NCI-H69 (cell line): Measurements from ENCODE around the gene TEX11.
"Not testable (repeated sequence)": the region's sequence is repeated elsewhere in the genome, so short reads cannot be mapped to it uniquely, and the experiment has no call there.

Experiments used
- DNase-seq: peaks from one replicate; lab custom pipeline; 2025; lab: John Stamatoyannopoulos, UW

The TEX11 gene

DNA sequence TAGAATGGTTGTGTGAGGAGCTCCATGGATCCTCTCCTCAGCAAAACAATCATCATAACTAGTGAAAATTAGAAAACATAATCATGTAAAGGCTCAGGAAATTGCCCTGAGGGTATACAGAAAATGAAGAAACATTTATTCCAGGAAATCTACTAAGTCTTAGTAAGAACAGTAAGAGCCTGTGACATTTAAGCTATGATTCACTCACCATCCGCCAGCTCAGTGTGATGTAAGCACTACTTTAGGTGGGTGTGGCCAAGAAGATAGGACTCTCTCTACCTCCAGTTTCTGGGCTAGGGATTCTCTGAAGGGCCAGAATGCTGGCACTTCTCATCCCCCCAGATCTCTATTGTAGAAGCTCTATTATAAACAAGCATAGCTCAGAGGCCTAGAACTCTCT is 316.4 kb downstream of the TEX11 start:
- no peak for DNase-seq

DNA sequence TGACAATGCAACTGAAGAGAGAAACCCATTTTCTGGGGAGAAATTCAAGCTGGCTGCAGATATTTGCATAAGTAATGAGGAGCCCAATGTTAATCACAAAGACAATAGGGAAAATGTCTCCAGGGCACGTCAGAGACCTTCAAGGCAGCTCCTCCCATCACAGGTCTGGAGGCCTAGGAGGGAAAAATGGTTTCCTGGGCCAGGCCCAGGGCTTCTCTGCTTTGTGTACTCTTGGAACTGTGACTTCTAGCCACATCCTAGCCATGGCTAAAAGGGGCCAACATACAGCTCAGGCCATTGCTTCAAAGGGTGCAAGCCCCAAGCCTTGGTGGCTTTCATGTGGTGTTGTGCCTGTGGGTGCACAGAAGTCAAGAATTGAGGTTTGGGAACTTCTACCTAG is 321.4 kb downstream of the TEX11 start:
- DNase-seq, result not testable (repeated sequence)

DNA sequence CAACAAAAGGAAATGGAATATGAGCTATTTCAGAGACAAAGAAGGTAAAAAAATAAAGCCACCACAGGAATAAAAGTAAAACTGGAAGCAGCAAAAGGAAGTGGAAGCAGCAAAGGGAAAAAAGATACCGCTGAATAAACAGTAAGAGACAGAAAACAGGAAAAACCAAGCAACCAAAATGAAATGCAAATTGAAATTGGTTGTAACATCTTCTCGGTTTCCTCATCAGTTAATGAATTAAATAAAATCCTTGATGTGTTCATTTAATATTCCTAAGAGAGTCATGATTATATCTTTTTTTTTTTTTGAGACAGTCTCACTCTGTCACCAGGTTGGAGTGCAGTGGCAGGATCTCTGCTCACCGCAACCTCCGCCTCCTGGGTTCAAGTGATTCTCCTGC is 331.1 kb downstream of the TEX11 start:
- no peak for DNase-seq

DNA sequence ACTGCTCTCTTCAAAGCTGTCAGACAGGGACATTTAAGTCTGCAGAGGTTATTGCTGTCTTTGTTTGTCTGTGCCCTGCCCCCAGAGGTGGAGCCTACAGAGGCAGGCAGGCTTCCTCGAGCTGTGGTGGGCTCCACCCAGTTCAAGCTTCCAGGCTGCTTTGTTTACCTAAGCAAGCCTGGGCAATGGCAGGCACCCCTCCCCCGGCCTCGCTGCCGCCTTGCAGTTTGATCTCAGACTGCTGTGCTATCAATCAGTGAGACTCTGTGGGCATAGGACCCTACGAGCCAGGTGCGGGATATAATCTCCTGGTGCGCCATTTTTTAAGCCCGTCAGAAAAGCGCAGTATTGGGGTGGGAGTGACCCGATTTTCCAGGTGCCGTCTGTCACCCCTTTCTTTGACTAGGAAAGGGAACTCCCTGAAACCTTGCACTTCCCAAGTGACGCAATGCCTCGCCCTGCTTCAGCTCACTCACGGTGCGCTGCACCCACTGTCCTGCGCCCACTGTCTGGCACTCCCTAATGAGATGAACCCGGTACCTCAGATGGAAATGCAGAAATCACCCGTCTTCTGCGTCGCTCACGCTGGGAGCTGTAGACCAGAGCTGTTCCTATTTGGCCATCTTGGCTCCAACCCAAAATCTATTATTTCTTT is 338.5 kb downstream of the TEX11 start:
- peak; percentile 9 for DNase-seq

DNA sequence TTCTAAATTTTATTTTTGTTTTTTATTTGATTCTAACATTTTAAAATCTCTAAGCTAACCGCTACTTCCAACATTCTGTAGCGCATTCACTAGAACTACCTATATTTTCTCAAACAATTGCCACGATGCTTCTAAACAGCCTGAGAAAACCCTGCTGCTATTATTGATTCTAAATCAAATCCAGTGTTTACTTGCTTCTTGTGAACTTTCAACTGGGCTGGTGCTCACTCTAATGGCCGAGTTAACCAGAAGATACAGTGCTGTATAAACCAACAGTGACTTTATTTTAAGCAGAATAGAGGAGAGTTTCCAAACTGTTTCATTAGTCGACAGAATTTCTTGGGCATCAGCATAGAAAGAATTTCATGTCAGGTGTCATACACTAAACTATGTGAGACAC is 353.6 kb downstream of the TEX11 start:
- no peak for DNase-seq

DNA sequence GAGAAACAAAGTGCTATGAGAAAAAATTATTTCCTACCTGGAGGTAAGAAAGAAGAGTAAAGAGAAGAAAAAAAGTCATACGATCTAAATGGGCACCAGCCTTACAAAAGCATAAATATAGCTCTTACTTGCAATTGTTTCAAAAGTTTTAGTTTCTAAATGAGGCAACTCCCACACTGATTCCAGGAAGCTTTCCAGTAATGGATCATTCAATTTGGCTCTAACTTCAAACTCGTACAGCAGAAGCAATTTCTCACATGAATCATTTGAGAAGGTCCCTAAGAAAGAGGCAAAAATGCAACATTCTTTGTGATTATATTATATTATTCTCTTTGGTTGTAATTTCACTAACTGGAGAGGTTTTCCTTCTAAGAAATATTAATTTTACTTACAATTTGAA is 354.0 kb downstream of the TEX11 start:
- DNase-seq, result no peak

DNA sequence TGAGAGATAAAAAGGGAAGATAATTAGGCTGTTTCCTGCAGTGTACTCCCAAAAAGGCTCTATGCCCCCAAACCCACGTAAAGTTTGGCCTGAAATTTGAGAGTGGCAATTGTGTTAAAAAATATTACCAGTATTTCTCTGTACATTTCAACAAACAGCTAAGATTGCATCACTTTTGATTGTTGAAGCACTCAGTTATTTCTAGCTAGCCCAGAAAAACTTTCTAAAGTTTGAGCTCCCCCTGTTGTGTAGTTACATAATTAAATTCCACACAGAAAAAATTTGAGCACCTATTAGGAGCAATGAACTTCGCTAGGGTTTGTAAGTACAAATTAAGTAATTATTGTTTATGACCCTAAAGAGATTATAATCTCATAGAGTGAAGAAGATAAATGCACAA is 354.4 kb downstream of the TEX11 start:
- peak; percentile 4 for DNase-seq

DNA sequence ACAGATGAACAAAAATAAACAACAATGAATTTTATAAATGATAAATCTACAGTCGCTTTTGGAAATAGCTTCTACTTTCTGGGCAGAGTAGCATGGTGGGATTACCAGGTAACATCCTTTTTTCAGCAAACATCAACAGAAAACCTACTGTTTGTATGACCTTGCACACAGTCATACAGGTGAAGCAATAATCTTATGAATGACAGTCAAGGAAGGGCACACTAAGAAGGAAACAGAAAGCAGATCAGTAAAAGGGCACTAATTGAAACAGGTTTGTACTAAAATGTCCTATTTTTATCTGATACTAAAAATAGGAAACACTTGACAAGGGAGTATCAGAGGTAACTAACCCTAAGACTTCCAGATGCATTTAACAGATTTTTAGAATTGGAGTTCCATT is 355.0 kb downstream of the TEX11 start:
- DNase-seq, result no peak

DNA sequence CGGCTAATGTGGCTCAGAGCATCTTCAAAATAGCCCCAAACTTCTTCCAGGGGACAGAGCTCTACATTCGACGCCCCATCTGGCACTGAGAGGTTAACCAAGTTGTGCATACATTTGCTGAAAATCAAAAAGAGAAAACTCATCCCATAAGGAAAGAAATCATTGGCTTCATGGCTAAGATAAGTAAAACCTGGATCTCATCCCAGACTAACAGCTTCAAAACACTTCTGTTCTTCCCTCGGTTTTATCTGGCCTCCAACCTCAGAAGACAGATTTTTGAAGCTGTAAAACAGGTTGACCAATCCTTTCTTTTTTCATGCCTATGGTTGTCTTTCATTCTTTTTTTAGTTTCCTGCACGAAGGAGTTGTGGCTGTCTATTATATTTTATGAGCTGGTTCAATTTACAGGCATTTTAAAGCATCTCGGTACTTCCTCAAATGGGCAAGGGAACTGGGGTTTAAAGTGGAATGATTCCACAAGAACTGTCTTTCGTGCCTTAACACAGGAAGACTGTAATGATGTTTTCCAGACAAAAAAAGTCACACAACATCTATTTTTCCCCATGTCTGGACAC is 356.3 kb downstream of the TEX11 start:
- DNase-seq, result no peak

DNA sequence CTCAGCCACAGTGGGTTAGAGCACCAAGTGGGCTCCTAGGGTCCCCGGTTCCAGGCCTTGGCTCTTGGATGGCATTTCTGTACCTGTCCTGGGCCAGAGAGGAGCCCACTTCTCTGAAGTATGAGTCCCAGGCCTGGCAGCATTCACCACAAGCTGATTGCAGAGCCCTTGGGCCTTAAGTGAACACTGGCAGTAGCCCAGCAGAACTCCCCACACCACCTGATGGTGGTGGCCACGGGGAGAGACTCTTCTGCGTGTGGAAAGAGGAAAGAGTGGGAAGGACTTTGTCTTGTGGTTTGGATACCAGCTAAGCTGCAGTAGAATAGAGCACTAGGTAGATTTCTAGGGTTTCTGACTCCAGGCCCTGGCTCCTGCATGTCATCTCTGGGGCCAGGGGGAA is 359.1 kb downstream of the TEX11 start:
- no peak for DNase-seq

DNA sequence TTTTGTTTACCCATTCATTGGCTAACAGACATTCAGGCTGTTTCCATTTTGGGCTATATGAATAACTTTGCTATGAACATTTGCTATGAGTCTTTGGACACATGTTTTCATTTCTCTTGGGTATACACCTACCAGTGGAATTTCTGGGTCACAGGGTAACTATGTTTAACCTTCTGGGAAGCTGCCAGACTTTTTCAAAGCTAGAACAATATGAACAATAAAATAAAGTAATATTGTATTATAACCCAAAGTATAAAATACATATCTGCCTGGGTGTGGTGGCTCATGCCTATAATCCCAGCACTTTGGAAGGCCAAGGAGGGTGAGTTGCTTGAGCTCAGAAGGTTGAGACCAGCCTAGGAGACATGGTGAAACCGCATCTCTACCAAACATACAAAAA is 373.3 kb downstream of the TEX11 start:
- DNase-seq, result no peak

DNA sequence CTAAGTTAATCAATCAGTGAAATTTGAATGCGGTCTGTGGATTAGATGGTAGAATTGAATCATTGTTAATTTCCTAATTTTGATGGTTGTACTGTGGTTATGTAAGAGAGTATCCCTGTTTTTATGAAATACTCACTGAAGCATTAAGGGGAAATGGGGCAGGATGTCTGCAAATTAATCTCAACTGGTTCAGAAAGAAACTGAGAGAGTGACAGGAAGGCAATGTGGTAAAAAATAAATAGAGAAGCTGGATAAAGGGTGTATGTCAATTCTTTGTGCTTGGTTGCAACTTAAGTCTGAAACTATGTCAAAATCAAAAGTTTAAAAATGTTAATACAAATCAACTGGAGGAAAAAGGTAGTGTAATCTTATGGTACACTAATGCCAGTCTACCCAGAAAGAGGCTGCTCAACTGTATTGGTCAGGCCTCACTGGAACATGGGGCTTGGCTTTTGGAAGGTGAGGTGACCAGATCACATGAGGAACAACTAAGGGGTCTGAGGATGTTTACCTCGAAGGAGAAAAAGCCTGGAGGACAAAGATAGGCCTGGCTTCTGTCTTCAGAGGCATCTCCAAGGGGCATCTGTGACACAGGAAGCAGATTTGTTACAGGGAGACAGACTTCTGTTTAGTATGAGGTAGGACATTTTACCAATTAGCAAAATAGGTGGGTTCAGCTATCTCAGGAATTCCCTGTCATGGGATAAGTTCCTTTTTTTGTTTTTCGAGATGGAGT is 380.7 kb downstream of the TEX11 start:
- no peak for DNase-seq

DNA sequence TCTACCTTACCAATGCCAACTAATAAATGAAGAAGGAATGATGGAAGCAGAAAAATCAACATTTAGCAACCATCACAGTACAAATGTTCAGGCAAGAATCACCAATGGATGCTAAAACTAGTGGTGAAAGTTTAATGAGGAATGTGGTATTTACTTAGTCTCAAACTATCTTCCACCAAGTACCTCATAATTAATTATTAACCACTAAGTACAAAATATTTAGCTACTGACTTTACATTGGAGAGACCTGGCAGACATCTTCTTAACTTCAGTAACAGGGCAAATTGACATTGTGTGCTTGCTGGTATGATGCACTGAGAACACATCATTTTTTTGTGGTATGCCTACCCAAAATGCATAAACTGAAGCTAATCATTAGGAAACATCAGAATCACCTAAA is 381.5 kb downstream of the TEX11 start:
- no peak for DNase-seq

DNA sequence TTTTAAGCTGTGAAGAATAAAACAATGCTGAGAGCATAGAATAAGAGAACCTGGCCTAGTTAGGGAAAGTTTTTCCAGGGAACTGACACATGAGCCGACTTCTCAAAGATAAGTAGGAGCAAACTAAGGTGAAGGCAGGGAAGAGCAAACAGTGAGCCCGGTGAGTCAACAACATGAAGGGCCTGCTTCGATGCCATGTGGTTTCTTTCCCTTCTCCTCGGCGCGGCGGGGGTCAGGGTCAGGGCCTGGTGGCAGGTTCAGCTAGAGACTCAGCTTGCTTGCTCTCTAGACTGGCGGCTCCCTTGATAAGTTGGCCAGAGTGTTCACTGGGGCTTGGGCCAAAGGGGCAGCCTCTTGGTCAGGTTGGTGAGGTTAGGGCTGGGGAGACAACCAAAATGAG is 382.8 kb downstream of the TEX11 start:
- DNase-seq, result no peak

DNA sequence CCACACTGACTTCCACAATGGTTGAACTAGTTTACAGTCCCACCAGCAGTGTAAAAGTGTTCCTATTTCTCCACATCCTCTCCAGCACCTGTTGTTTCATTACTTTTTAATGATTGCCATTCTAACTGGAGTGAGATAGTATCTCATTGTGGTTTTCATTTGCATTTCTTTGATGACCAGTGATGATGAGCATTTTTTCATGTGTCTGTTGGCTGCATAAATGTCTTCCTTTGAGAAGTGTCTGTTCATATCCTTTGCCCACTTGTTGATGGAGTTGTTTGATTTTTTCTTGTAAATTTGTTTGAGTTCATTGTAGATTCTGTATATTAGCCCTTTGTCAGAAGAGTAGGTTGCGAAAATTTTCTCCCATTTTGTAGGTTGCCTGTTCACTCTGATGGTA is 392.8 kb downstream of the TEX11 start:
- DNase-seq, result not testable (repeated sequence)

DNA sequence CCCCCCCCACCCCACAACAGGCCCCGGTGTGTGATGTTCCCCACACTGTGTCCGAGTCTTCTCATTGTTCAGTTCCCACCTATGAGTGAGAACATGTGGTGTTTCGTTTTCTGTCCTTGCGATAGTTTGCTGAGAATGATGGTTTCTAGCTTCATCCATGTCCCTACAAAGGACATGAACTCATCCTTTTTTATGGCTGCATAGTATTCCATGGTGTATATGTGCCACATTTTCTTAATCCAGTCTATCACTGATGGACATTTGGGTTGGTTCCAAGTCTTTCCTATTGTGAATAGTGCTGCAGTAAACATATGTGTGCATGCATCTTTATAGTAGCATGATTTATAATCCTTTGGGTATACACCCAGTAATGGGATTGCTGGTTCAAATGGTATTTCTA is 393.2 kb downstream of the TEX11 start:
- DNase-seq, result not testable (repeated sequence)

DNA sequence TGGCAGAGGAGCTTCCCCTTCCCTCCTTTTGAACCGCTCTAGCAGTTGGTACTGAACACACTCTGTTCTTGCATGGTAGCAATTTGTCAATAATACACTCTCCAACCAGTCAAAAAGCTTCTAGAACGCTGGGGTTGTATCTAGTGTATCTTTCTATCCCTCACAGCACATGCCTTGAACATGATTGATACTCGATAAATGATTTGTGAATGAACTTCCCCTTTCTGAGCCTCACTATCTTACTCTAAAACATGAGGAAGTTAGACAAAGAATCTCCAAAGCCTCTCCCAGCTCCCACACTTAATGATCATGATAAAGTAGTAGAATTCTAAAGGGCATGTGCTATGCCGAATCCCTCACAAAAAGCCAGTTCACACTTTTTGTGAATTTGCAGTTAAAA is 399.4 kb downstream of the TEX11 start:
- no peak for DNase-seq

DNA sequence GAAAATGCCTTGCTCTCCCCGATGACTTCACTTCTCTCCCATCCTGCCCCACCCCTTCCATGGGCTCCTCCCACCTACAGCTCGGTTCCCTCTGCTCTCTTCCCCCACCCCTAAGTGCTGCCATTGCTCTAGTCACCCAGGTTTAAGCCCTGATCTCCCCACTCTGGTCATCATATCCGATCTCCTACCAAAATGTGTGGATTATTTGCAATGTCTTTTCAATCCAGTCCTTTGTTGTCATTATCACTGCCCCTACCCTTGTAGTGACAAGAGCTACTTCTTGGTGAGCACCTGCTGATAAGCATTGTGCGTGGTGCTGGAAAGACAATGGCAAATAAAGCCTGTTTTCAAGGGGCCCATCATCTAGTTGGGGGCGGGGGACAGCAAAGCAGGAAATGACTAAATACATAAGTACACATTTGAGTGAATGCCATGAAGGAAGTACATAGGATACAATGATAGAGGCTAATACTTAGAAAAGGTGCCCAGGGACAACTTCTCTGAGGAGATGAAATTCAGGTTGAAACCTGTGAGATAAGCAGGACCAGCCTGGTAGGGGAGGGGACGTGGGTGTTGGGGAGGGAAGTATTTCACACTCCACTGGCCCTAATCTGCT is 400.1 kb downstream of the TEX11 start:
- peak; percentile 39 for DNase-seq

DNA sequence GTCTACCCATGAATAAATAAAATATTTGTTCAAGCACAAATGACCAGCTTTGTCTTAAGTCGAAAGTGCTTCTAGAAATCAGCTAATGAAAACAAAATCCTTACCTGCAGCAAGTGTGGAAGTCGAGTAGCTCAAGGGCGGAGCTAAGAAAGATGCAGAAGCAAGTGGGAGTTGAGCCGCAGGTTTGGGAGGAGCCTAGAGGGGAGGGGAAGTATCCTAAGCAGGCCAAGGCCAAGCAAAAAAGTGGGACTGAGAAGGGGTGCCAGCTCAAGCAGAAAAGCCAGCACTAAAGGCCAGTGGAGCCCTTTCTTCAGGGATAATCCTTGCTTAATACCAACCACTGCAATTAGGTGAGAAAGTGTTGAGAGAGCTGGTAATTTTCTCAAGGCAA is 403.1 kb downstream of the TEX11 start:
- no peak for DNase-seq

DNA sequence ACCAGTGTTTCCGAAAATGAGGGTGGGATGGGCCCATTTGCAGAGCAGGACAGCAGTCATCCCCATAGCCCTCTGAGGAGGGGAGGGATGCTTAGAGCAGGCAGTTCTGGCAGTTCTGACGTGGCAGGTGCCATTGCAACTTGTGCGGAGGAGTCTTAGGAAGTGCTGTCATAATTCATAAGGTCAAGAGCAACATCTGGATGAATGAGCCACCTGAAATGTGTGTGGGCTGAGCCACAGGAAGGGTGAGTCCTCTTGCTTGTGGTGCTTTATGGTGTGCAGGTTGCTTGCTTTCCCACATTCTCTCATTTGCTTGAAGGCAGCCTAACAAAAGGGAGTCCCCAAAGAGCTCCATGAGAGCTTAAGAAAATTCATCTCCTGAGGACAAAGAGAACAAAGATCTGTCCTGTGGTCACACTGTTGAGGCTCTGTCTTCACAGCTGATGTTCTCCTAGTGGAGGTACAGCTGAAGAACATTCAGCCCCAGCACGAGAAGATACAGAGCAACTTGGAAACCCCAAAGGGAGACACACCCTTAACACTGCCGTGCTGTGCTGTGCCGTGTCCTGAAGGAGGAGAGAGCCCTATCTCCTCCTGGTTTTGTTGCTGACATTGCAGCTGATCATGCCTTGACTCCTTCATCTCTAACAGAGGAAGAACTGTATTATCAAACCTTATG is 403.6 kb downstream of the TEX11 start:
- no peak for DNase-seq

DNA sequence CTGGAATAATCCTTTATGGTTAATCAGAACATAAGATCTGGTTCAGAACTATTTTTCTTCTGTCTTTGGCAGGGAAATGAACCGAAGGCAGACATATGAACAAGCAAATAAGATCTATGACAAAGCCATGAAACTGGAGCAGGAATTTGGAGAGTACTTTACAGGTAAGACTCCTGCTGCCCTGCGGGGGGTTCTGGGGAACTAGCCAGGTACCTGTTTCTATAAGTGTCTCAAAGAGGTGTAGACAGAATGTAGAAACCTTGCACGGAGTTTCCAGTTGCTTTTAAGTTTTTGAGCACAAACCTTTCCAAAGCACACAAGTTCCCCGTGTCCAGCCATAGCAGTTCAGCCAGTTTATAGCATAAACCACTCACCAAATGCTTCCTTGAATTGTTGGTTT is 407.7 kb downstream of the TEX11 start:
- DNase-seq, result no peak

DNA sequence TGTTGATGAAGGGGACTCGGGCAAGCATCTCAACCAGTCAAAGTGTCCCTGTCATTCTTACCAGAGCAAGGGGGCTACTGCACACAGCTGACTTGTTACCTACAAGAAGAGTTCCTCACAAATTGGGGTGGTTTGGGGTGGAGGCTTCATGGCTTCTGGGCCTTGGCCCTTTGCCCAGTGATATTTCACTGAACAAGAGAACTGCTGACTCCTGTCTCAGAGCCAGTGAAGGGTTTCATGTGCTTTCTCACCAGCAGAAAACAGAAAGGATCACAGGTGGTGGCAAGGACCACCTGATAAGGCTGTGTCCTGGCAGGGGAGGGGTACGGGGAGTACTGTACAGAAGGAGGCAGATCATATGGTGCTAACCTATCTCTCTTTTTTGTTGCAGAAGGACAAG is 410.4 kb downstream of the TEX11 start:
- no peak for DNase-seq

DNA sequence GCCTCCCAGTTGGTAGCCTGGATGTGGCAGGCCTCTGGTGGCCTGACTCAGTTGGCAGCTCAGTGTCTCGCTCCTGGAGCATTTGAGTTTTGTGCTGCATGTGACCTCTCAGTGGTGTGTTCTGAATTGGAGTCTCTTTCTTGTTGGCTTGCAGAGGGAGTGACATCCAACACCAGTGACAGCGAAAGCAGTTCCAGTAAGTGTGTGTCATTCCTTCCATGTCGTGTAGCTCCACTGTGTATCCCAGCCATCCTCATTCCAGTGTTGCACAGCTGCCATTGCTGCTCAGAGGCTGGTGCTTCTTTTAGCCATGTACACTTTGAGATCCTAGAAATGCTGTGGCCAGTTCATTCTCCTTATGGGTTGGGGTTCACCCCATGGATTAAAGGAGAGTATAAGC is 411.5 kb downstream of the TEX11 start:
- no peak for DNase-seq
